ENCODE data around the gene CLIP1.
"Not testable (repeated sequence)": the region's sequence is repeated elsewhere in the genome, so short reads cannot be mapped to it uniquely, and the experiment has no call there.

CLIP1 gene

DNA sequence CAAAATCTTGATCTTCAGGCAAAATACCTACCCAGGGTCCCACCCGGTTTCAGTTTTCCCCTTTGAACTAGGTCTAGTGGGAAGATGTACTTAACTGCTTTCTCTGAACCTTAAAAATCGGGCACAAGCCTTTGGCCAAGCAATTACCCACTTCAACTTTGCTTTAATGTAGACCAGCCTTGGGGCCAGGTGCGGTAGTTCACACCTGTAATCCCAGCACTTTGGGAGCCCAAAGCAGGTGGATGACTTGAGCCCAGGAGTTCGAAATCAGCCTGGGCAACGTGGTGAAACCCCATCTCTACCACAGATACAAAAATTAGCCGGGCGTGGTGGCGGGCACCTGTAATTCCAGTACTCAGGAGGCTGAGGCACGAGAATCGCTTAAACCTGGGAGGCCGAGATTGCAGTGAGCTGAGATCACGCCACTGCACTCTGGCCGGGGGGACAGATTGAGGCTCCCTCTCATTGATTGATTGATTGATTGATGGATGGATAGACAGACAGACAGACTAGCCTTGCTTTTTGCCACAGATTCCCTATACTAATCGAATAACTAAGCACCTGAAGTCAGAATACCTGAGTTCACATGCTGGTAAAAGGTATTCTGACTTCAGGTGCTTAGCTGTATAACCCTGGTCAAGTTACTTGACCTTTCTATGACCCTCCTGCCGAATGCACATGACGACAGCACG, 1.9 kb downstream of the CLIP1 start:
- in situ Hi-C loops (cut with HindIII; ENCODE audit: low pct_ligation_motif_present, low sequenced_read_pairs), result no loop called here
- Histone ChIP-seq H3K27ac (peak overlapping the region; percentile 94), H3K27me3 (replicated peaks) (no peaks in the 10 kb centered on the region), H3K36me3 (replicated peaks) (no peaks in the 10 kb centered on the region), H3K4me3 (ENCODE audit: low read depth, low read length) (peak overlapping the region; percentile 81)
- no peak for TF ChIP-seq CTCF (IDR thresholded peaks at IDR 0.05; ENCODE audit: low read depth, low read length, missing control alignments)
- no peak for DNase-seq

DNA sequence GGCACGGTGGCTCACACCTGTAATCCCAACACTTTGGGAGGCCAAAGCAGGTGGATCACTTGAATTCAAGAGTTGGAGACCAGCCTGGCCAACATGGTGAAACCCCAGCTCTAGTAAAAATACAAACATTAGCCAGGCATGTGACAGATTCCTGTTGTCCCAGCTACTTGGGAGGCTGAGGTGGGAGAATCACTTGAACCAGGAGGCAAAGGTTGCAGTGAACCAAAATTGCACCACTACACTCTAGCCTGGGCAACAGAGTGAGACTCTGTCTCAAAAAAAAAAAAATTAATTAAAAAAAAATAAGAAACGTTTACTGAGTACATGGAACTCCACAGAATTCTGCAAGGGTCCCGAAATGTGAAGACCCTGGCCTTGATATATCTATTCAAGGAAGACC, 3.4 kb downstream of the CLIP1 start:
- H3K4me3 ChIP-seq (ENCODE audit: low read depth, low read length); H3K36me3 ChIP-seq (replicated peaks); H3K27ac ChIP-seq; DNase-seq; in situ Hi-C loops (cut with HindIII; ENCODE audit: low pct_ligation_motif_present, low sequenced_read_pairs); H3K27me3 ChIP-seq (replicated peaks): not testable (repeated sequence)

DNA sequence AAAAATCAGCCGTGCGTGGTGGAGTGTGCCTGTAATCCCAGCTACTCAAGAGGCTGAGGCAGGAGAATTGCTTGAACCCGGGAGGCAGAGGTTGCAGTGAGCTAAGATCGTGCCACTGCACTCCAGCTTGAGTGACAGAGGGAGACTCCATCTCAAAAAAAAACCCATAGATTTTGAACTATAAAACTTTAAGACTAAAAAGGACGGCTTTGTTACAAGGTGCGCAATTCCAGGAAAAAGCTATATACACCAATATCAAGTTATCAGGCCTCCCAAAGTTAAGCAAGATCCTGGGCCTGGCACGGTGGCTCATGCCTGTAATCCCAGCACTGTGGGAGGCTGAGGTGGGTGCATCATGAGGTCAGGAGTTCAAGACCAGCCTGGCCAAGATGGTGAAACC, 6.8 kb downstream of the CLIP1 start:
- H3K36me3 ChIP-seq (replicated peaks); H3K27me3 ChIP-seq (replicated peaks); H3K27ac ChIP-seq; in situ Hi-C loops (cut with HindIII; ENCODE audit: low pct_ligation_motif_present, low sequenced_read_pairs); H3K4me3 ChIP-seq (ENCODE audit: low read depth, low read length); DNase-seq: not testable (repeated sequence)

GRCh38 chr12:122413516-122414404, 8.7 kb downstream of the CLIP1 start:
- DNase-seq, result no peak
- in situ Hi-C loops (cut with HindIII; ENCODE audit: low pct_ligation_motif_present, low sequenced_read_pairs), result no loop called here
- peaks cover 2% of the 10 kb centered on the region for H3K36me3 ChIP-seq (replicated peaks)
- TF ChIP-seq CTCF (IDR thresholded peaks at IDR 0.05; ENCODE audit: low read depth, low read length, missing control alignments), result no peak
- no peak overlapping the region for H3K27ac ChIP-seq
- no peaks in the 10 kb centered on the region for H3K27me3 ChIP-seq (replicated peaks)
- no peak overlapping the region for H3K4me3 ChIP-seq (ENCODE audit: low read depth, low read length)

- in situ Hi-C loops (cut with HindIII; ENCODE audit: low pct_ligation_motif_present, low sequenced_read_pairs), result no loop called here
- Histone ChIP-seq H3K27me3 (replicated peaks) (no peaks in the 10 kb centered on the region), H3K27ac (no peak overlapping the region), H3K4me3 (ENCODE audit: low read depth, low read length) (no peak overlapping the region), H3K36me3 (replicated peaks) (peaks cover 2% of the 10 kb centered on the region)
- no peak for TF ChIP-seq CTCF (IDR thresholded peaks at IDR 0.05; ENCODE audit: low read depth, low read length, missing control alignments)
- no peak for DNase-seq
These were observed 9.5 kb downstream of the CLIP1 start for GRCh38 chr12:122412851-122413433.

- no peak for TF ChIP-seq CTCF (IDR thresholded peaks at IDR 0.05; ENCODE audit: low read depth, low read length, missing control alignments)
- Histone ChIP-seq H3K27me3 (replicated peaks) (no peaks in the 10 kb centered on the region), H3K27ac (no peak overlapping the region), H3K36me3 (replicated peaks) (peaks cover 2% of the 10 kb centered on the region), H3K4me3 (ENCODE audit: low read depth, low read length) (no peak overlapping the region)
- DNase-seq, result no peak
- in situ Hi-C loops (cut with HindIII; ENCODE audit: low pct_ligation_motif_present, low sequenced_read_pairs), result no loop called here
These were observed 10.9 kb downstream of the CLIP1 start for GRCh38 chr12:122411537-122411936.
